Panc1 (cell line): ENCODE measurements around the gene SMAD5. TPM values are rescaled to one million over a fixed set of nuclear protein-coding genes. Genes with fewer than 3 reads are reported as not detected.

Experiments used
- ATAC-seq: fragments of 200-7000 bp; cut with Tn5 transposase; 2 replicates; pipeline ENCODE4 v1.9.1; 2020; ENCODE audit warnings: mild to moderate bottlenecking, moderate library complexity
- BruUV-seq: library from RNA; stranded (reverse); fragments of 400-500 nt; replicated peaks from 2 replicates; lab custom pipeline; 2021; lab: Mats Ljungman, UMichigan
- CTCF ChIA-PET: fragments of 300-600 bp; sonication (Branson Sonifier 250); formaldehyde crosslinking; loops from one replicate; lab custom pipeline; 2022; ENCODE audit warnings: antibody characterized with exemption; lab: Charles Lee
- POLR2A ChIA-PET: fragments of 300-600 bp; sonication (Branson Sonifier 250); formaldehyde crosslinking; loops from one replicate; lab custom pipeline; 2022; ENCODE audit warnings: antibody characterized with exemption; lab: Charles Lee
- DNase-seq: peaks from one replicate; pipeline ENCODE4 v3.0.0-alpha.2; 2010; ENCODE audit warnings: low read depth, low spot score
- H3K27ac ChIP-seq: 2 replicates; pipeline ENCODE4 v1.5.1; 2011; ENCODE audit warnings: mild to moderate bottlenecking, low read length, inconsistent platforms
- H3K27me3 ChIP-seq: fragments of 200-500 bp; sonication (Bioruptor generic); 2 replicates; pipeline ENCODE4 v1.6.0; 2014; ENCODE audit warnings: low read length, inconsistent platforms; ENCODE audit not compliant: control insufficient read depth, insufficient read depth
- H3K36me3 ChIP-seq: fragments of 200-500 bp; sonication (Bioruptor generic); 2 replicates; pipeline ENCODE4 v1.5.1; 2014; ENCODE audit warnings: inconsistent platforms, mild to moderate bottlenecking, low read length, moderate library complexity; ENCODE audit not compliant: control insufficient read depth, insufficient read depth
- H3K4me1 ChIP-seq: 2 replicates; pipeline ENCODE4 v1.5.1; 2011; ENCODE audit warnings: inconsistent platforms, mild to moderate bottlenecking, low read length, moderate library complexity; ENCODE audit not compliant: control insufficient read depth, insufficient read depth
- H3K4me3 ChIP-seq, 2 experiments: 2 replicates each; pipeline ENCODE4 v1.5.1; 2011 to 2012; ENCODE audit warnings: low read depth in 2 of 2, low read length in 2 of 2, mild to moderate bottlenecking in 2 of 2, inconsistent platforms in 1 of 2, moderate library complexity in 1 of 2
- H3K9me3 ChIP-seq: fragments of 200-500 bp; sonication (Bioruptor generic); 2 replicates; pipeline ENCODE4 v1.5.1; 2014; ENCODE audit warnings: low read depth, mild to moderate bottlenecking, inconsistent platforms, low read length, moderate library complexity; ENCODE audit not compliant: control insufficient read depth, insufficient read depth
- POLR2AphosphoS5 ChIP-seq: IDR thresholded peaks from 2 replicates; pipeline ENCODE4 v1.6.1; 2012; ENCODE audit warnings: mild to moderate bottlenecking, low read depth, low read length, moderate library complexity
- SIN3A ChIP-seq: IDR thresholded peaks from 2 replicates; pipeline ENCODE4 v1.6.1; 2012; ENCODE audit warnings: low read depth, mild to moderate bottlenecking, low read length, moderate library complexity, borderline replicate concordance; ENCODE audit not compliant: insufficient read depth
- TCF7L2 ChIP-seq: IDR thresholded peaks from 2 replicates; pipeline ENCODE4 v1.6.1; 2011; ENCODE audit warnings: mild to moderate bottlenecking, low read depth, low read length, inconsistent platforms
- in situ Hi-C: cut with HindIII; loops from 2 replicates; pipeline ENCODE4 v1.10.0; 2016; ENCODE audit warnings: low sequenced_read_pairs, low pct_unique_long_range_greater_than_20kb
- intact Hi-C: fragments of 100-400 bp; cut with micrococcal nuclease; formaldehyde crosslinking; loops from one replicate; pipeline ENCODE4 v1.10.0; 2022; ENCODE audit not compliant: unreplicated experiment
- total RNA-seq: library from RNA; stranded (reverse); gene quantifications from one replicate; pipeline ENCODE4 v1.2.1, GENCODE V29; 2021; ENCODE audit not compliant: unreplicated experiment
- TF ChIP-seq, protein P1 (sequence below), 2 experiments: IDR thresholded peaks; 2 replicates each; pipeline ENCODE4 v1.6.1; 2011 to 2012; ENCODE audit warnings: low read depth in 2 of 2, control low read depth in 1 of 2, low read length in 1 of 2, mild to moderate bottlenecking in 1 of 2, moderate library complexity in 1 of 2; ENCODE audit not compliant: insufficient read depth in 1 of 2
- TF ChIP-seq, protein P2 (sequence below): fragments of 450-650 bp; IDR thresholded peaks from 2 replicates; pipeline ENCODE4 v1.5.1; 2017; ENCODE audit warnings: mild to moderate bottlenecking

The SMAD5 gene
- total RNA-seq, 1 experiment from 2014 or later, result 61.5 TPM

DNA sequence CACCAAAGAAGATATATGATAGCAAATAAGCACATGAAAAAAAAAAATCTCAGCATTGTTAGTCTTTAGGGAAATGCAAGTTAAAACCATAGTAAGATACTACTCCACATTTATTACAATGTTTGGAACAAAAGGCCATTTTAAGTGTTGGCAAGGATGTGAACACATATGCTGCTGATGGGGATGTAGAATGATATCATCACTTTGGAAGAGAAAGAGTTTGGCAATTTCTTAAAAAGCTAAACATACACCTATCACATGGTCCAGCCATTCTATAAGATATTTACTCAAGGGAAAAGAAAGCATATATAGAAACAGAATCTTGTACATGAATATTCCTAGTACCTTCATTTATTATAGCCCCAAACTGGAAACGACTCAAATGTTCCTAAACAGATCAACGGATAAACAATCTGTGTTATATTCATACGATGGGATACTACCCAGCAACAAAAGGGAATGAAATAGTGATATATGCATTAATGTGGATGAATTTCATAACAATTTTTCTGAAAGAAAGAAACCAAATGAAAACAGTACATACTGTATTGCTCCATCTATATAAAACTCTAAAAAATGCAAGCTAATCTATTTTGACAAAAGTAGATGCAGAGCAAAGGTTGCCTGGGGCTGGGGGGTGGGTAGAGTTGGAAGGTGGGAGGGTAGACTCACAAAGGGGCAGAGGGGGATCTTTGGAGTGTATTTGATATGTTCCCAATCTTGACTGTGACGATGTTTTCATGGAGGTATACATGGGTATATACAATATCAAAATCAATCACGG is 45.7 kb upstream of the SMAD5 start:
- TF ChIP-seq, protein P1, sequence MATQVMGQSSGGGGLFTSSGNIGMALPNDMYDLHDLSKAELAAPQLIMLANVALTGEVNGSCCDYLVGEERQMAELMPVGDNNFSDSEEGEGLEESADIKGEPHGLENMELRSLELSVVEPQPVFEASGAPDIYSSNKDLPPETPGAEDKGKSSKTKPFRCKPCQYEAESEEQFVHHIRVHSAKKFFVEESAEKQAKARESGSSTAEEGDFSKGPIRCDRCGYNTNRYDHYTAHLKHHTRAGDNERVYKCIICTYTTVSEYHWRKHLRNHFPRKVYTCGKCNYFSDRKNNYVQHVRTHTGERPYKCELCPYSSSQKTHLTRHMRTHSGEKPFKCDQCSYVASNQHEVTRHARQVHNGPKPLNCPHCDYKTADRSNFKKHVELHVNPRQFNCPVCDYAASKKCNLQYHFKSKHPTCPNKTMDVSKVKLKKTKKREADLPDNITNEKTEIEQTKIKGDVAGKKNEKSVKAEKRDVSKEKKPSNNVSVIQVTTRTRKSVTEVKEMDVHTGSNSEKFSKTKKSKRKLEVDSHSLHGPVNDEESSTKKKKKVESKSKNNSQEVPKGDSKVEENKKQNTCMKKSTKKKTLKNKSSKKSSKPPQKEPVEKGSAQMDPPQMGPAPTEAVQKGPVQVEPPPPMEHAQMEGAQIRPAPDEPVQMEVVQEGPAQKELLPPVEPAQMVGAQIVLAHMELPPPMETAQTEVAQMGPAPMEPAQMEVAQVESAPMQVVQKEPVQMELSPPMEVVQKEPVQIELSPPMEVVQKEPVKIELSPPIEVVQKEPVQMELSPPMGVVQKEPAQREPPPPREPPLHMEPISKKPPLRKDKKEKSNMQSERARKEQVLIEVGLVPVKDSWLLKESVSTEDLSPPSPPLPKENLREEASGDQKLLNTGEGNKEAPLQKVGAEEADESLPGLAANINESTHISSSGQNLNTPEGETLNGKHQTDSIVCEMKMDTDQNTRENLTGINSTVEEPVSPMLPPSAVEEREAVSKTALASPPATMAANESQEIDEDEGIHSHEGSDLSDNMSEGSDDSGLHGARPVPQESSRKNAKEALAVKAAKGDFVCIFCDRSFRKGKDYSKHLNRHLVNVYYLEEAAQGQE (IDR thresholded peaks at IDR 0.05; ENCODE audit: insufficient read depth in 1 of 2, low read depth in 2 of 2, low read length in 1 of 2), result no peak
- no TSS peak for BruUV-seq
- Histone ChIP-seq H3K9me3 (no peaks in the 10 kb centered on the region), H3K36me3 (no peaks in the 10 kb centered on the region), H3K27me3 (no peaks in the 10 kb centered on the region), H3K4me3 (no peak overlapping the region), H3K27ac (no peak overlapping the region), H3K4me1 (no peaks in the 10 kb centered on the region)
- intact Hi-C loops, result loop anchor here (10.0 kb wide), 1 partner anchor 88 kb away; no protein-coding TSS in a partner anchor
- CTCF ChIA-PET, result interaction anchor here (0.7 to 0.8 kb wide), 2 partner anchors 54 to 138 kb away, joined by 3 read pairs; no protein-coding TSS in a partner anchor
- in situ Hi-C loops, result no loop called here
- DNase-seq, result no peak
- POLR2A ChIA-PET, result interaction anchor here (0.6 kb wide), 1 partner anchor 197 kb away, joined by 4 read pairs; no protein-coding TSS in a partner anchor
- ATAC-seq, result no peak

GRCh38 chr5:136087961-136088871 is 44.4 kb upstream of the SMAD5 start:
- intact Hi-C loops (loop anchor here (10.0 kb wide), 1 partner anchor 87 kb away; no protein-coding TSS in a partner anchor), in situ Hi-C loops (no loop called here)
- POLR2A ChIA-PET, result no interaction called here
- Histone ChIP-seq H3K9me3 (no peaks in the 10 kb centered on the region), H3K4me1 (no peaks in the 10 kb centered on the region), H3K27me3 (no peaks in the 10 kb centered on the region), H3K27ac (no peak overlapping the region), H3K4me3 (no peak overlapping the region), H3K36me3 (no peaks in the 10 kb centered on the region)
- no peak for TF ChIP-seq TCF7L2
- TF ChIP-seq, protein P1 (IDR thresholded peaks at IDR 0.05; ENCODE audit: insufficient read depth in 1 of 2, low read depth in 2 of 2, low read length in 1 of 2), result no peak
- no peak for TF ChIP-seq POLR2AphosphoS5
- TF ChIP-seq, protein P2, sequence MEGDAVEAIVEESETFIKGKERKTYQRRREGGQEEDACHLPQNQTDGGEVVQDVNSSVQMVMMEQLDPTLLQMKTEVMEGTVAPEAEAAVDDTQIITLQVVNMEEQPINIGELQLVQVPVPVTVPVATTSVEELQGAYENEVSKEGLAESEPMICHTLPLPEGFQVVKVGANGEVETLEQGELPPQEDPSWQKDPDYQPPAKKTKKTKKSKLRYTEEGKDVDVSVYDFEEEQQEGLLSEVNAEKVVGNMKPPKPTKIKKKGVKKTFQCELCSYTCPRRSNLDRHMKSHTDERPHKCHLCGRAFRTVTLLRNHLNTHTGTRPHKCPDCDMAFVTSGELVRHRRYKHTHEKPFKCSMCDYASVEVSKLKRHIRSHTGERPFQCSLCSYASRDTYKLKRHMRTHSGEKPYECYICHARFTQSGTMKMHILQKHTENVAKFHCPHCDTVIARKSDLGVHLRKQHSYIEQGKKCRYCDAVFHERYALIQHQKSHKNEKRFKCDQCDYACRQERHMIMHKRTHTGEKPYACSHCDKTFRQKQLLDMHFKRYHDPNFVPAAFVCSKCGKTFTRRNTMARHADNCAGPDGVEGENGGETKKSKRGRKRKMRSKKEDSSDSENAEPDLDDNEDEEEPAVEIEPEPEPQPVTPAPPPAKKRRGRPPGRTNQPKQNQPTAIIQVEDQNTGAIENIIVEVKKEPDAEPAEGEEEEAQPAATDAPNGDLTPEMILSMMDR, result no peak
- no peak for TF ChIP-seq SIN3A
- no TSS peak for BruUV-seq
- DNase-seq (no peak), ATAC-seq (no peak)
- CTCF ChIA-PET, result no interaction called here
